Breast epithelium (tissue), 3 donors: ENCODE results near the gene MDC1.

Experiments
- POLR2A ChIP-seq: fragments of 450-650 bp; IDR thresholded peaks from one replicate; pipeline ENCODE4 v1.6.1; 2016; ENCODE audit warnings: antibody characterized with exemption, mild to moderate bottlenecking, moderate library complexity
- TF ChIP-seq, protein P1 (sequence below), 3 donors: fragments of 450-650 bp; IDR thresholded peaks; one replicate each; pipeline ENCODE4 v1.5.1; 2016 to 2017; ENCODE audit warnings: antibody characterized with exemption in 3 of 3, mild to moderate bottlenecking in 3 of 3, moderate library complexity in 3 of 3

- TF ChIP-seq, protein P1, sequence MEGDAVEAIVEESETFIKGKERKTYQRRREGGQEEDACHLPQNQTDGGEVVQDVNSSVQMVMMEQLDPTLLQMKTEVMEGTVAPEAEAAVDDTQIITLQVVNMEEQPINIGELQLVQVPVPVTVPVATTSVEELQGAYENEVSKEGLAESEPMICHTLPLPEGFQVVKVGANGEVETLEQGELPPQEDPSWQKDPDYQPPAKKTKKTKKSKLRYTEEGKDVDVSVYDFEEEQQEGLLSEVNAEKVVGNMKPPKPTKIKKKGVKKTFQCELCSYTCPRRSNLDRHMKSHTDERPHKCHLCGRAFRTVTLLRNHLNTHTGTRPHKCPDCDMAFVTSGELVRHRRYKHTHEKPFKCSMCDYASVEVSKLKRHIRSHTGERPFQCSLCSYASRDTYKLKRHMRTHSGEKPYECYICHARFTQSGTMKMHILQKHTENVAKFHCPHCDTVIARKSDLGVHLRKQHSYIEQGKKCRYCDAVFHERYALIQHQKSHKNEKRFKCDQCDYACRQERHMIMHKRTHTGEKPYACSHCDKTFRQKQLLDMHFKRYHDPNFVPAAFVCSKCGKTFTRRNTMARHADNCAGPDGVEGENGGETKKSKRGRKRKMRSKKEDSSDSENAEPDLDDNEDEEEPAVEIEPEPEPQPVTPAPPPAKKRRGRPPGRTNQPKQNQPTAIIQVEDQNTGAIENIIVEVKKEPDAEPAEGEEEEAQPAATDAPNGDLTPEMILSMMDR (IDR thresholded peaks at IDR 0.05): no peak
- TF ChIP-seq POLR2A: no peak
These were observed 61.4 kb downstream of the MDC1 start for GRCh38 chr6:30655743-30656094.
